WTC11 (cell line): Measurements from ENCODE around the gene GADL1. TPM values are rescaled to one million over a fixed set of nuclear protein-coding genes. Genes with fewer than 3 reads are reported as not detected.

Experiments
- ATAC-seq: fragments of 200-7000 bp; cut with Tn5 transposase; 2 replicates; pipeline ENCODE4 v1.10.0; 2021; ENCODE audit warnings: mild to moderate bottlenecking, moderate library complexity
- CTCF ChIA-PET: fragments of 300-600 bp; sonication (Branson Sonifier 250); formaldehyde crosslinking; loops from one replicate; lab custom pipeline; 2021; ENCODE audit warnings: antibody characterized with exemption; lab: Charles Lee
- POLR2A ChIA-PET: fragments of 350-600 bp; sonication (Branson Sonifier 250); formaldehyde crosslinking; loops from one replicate; lab custom pipeline; 2021; ENCODE audit warnings: antibody characterized with exemption; lab: Charles Lee
- DNase-seq: peaks from one replicate; pipeline ENCODE4 v3.0.0; 2021; ENCODE audit warnings: low spot score
- H3K27ac Mint-ChIP-seq: 2 replicates; pipeline ENCODE4 v1.8.0; 2021; ENCODE audit warnings: mixed read lengths
- H3K27me3 Mint-ChIP-seq: 2 replicates; pipeline ENCODE4 v1.8.0; 2021; ENCODE audit warnings: low read depth, mild to moderate bottlenecking, moderate library complexity, mixed read lengths
- H3K36me3 Mint-ChIP-seq: 2 replicates; pipeline ENCODE4 v1.8.0; 2021; ENCODE audit warnings: mixed read lengths
- H3K4me1 Mint-ChIP-seq: 2 replicates; pipeline ENCODE4 v1.8.0; 2022; ENCODE audit warnings: mixed read lengths
- H3K4me3 Mint-ChIP-seq: 2 replicates; pipeline ENCODE4 v1.8.0; 2021; ENCODE audit warnings: mild to moderate bottlenecking, moderate library complexity, mixed read lengths
- H3K9me3 Mint-ChIP-seq: 2 replicates; pipeline ENCODE4 v1.8.0; 2021; ENCODE audit warnings: mixed read lengths
- AFF4 ChIP-seq: sonication (generic); formaldehyde crosslinking; IDR thresholded peaks from 2 replicates; pipeline ENCODE4 v1.8.1; 2023; ENCODE audit warnings: mild to moderate bottlenecking, missing genetic modification reagents, borderline replicate concordance
- ATF1 ChIP-seq: sonication (generic); formaldehyde crosslinking; IDR thresholded peaks from 2 replicates; pipeline ENCODE4 v1.8.1; 2023; ENCODE audit warnings: mild to moderate bottlenecking, moderate library complexity, missing genetic modification reagents
- ATF6 ChIP-seq: sonication (generic); formaldehyde crosslinking; IDR thresholded peaks from 2 replicates; pipeline ENCODE4 v1.8.1; 2023; ENCODE audit warnings: mild to moderate bottlenecking, missing genetic modification reagents
- CBFB ChIP-seq: sonication (generic); formaldehyde crosslinking; IDR thresholded peaks from 2 replicates; pipeline ENCODE4 v1.8.1; 2022; ENCODE audit warnings: mild to moderate bottlenecking, low read depth, missing genetic modification reagents
- CDX4 ChIP-seq: fragments of 250-450 bp; sonication (Bioruptor Pico); IDR thresholded peaks from 2 replicates; pipeline ENCODE4 v1.9.0; 2021; ENCODE audit warnings: moderate library complexity, mild to moderate bottlenecking, inconsistent platforms, borderline replicate concordance
- CTCF ChIP-seq: fragments of 200-600 bp; IDR thresholded peaks from 2 replicates; pipeline ENCODE4 v1.8.0; 2022; ENCODE audit warnings: antibody characterized with exemption
- E2F5 ChIP-seq: sonication (generic); formaldehyde crosslinking; IDR thresholded peaks from 2 replicates; pipeline ENCODE4 v1.8.1; 2022; ENCODE audit warnings: mild to moderate bottlenecking, moderate library complexity, missing genetic modification reagents
- ELF4 ChIP-seq: sonication (generic); formaldehyde crosslinking; IDR thresholded peaks from 2 replicates; pipeline ENCODE4 v1.8.1; 2022; ENCODE audit warnings: low read depth, mild to moderate bottlenecking, moderate library complexity, missing genetic modification reagents
- ERG ChIP-seq: fragments of 250-450 bp; sonication (Bioruptor Pico); IDR thresholded peaks from 2 replicates; pipeline ENCODE4 v1.8.0; 2021; ENCODE audit warnings: mild to moderate bottlenecking
- IRF2 ChIP-seq: sonication (generic); formaldehyde crosslinking; IDR thresholded peaks from 2 replicates; pipeline ENCODE4 v1.8.0; 2022; ENCODE audit warnings: low read depth, missing genetic modification reagents, borderline replicate concordance
- JAZF1 ChIP-seq: fragments of 250-450 bp; sonication (Bioruptor Pico); IDR thresholded peaks from 2 replicates; pipeline ENCODE4 v1.9.0; 2021; ENCODE audit warnings: moderate library complexity, mild to moderate bottlenecking, inconsistent platforms
- NFATC4 ChIP-seq: fragments of 250-450 bp; sonication (Bioruptor Pico); IDR thresholded peaks from 2 replicates; pipeline ENCODE4 v1.9.0; 2021; ENCODE audit warnings: mild to moderate bottlenecking
- NFE2L1 ChIP-seq: sonication (generic); formaldehyde crosslinking; IDR thresholded peaks from 2 replicates; pipeline ENCODE4 v1.8.1; 2023; ENCODE audit warnings: missing genetic modification reagents
- NR1H2 ChIP-seq: sonication (generic); formaldehyde crosslinking; IDR thresholded peaks from 2 replicates; pipeline ENCODE4 v1.9.0; 2021; ENCODE audit warnings: mild to moderate bottlenecking, moderate library complexity, missing genetic modification reagents
- NR2C2 ChIP-seq: sonication (generic); formaldehyde crosslinking; IDR thresholded peaks from 2 replicates; pipeline ENCODE4 v1.8.0; 2022; ENCODE audit warnings: mild to moderate bottlenecking, missing genetic modification reagents
- PRRX2 ChIP-seq: fragments of 250-450 bp; sonication (Bioruptor Pico); IDR thresholded peaks from 2 replicates; pipeline ENCODE4 v1.8.0; 2021; ENCODE audit warnings: mild to moderate bottlenecking
- RELA ChIP-seq: sonication (generic); formaldehyde crosslinking; IDR thresholded peaks from 2 replicates; pipeline ENCODE4 v1.8.1; 2022; ENCODE audit warnings: missing genetic modification reagents, mild to moderate bottlenecking, borderline replicate concordance
- SMAD4 ChIP-seq: sonication (generic); formaldehyde crosslinking; IDR thresholded peaks from 2 replicates; pipeline ENCODE4 v1.8.0; 2022; ENCODE audit warnings: mild to moderate bottlenecking, missing genetic modification reagents
- TEAD1 ChIP-seq: sonication (generic); formaldehyde crosslinking; IDR thresholded peaks from 2 replicates; pipeline ENCODE4 v1.8.0; 2022; ENCODE audit warnings: mild to moderate bottlenecking, missing genetic modification reagents
- TEAD4 ChIP-seq: sonication (generic); formaldehyde crosslinking; IDR thresholded peaks from 2 replicates; pipeline ENCODE4 v1.8.0; 2022; ENCODE audit warnings: mild to moderate bottlenecking, missing genetic modification reagents
- USF1 ChIP-seq: sonication (generic); formaldehyde crosslinking; IDR thresholded peaks from 2 replicates; pipeline ENCODE4 v1.8.0; 2022; ENCODE audit warnings: mild to moderate bottlenecking, missing genetic modification reagents
- USF2 ChIP-seq: sonication (generic); formaldehyde crosslinking; IDR thresholded peaks from 2 replicates; pipeline ENCODE4 v1.8.1; 2023; ENCODE audit warnings: mild to moderate bottlenecking, missing genetic modification reagents, moderate library complexity
- total RNA-seq: library from RNA; stranded (reverse); gene quantifications from 3 replicates; pipeline ENCODE4 v1.2.3, GENCODE V29; 2021

GADL1 gene
- total RNA-seq, 1 experiment from 2014 or later = 0.15 TPM

GRCh38 chr3:30756218-30756617 is 138.2 kb downstream of the GADL1 start:
- H3K9me3 Mint-ChIP-seq = no peaks in the 10 kb centered on the region
- ChIA-PET CTCF (no interaction called here), POLR2A (no interaction called here)
- H3K27me3 Mint-ChIP-seq = no peaks in the 10 kb centered on the region
- no peak overlapping the region for H3K4me3 Mint-ChIP-seq
- no peak overlapping the region for H3K27ac Mint-ChIP-seq
- H3K4me1 Mint-ChIP-seq = peaks cover 13% of the 10 kb centered on the region
- ATAC-seq = no peak
- no peaks in the 10 kb centered on the region for H3K36me3 Mint-ChIP-seq
- no peak for DNase-seq
- no peak for TF ChIP-seq ATF1
- TF ChIP-seq NR2C2 (CRISPR knock-in tag) = no peak
- no peak for TF ChIP-seq NFE2L1
- no peak for TF ChIP-seq NFATC4 (CRISPR knock-in tag)
- TF ChIP-seq RELA (CRISPR knock-in tag) = no peak
- TF ChIP-seq SMAD4 (CRISPR knock-in tag) = no peak
- no peak for TF ChIP-seq PRRX2
- TF ChIP-seq ELF4 (CRISPR knock-in tag) = no peak
- no peak for TF ChIP-seq ATF6
- no peak for TF ChIP-seq USF2 (CRISPR knock-in tag)
- no peak for TF ChIP-seq IRF2 (CRISPR knock-in tag)
- no peak for TF ChIP-seq CTCF
- TF ChIP-seq NR1H2 = no peak

GRCh38 chr3:30754426-30754825 is 140.0 kb downstream of the GADL1 start:
- CTCF ChIA-PET = interaction anchor here (1.0 to 1.8 kb wide), 2 partner anchors 15 to 555 kb away, joined by 4 read pairs; no protein-coding TSS in a partner anchor
- ATAC-seq (no peak), DNase-seq (no peak)
- TF ChIP-seq AFF4 (CRISPR knock-in tag) = no peak
- no peak for TF ChIP-seq ERG (CRISPR knock-in tag)
- no peak for TF ChIP-seq TEAD1
- no peak for TF ChIP-seq USF1
- no peak for TF ChIP-seq E2F5
- TF ChIP-seq JAZF1 (CRISPR knock-in tag) = no peak
- no peak for TF ChIP-seq ELF4 (CRISPR knock-in tag)
- TF ChIP-seq TEAD4 (CRISPR knock-in tag) = no peak
- no peak for TF ChIP-seq CBFB (CRISPR knock-in tag)
- TF ChIP-seq CDX4 (CRISPR knock-in tag) = no peak

More at GRCh38 chr3:30754426-30754825, 140.0 kb downstream of the GADL1 start:
- H3K9me3 Mint-ChIP-seq = no peaks in the 10 kb centered on the region
- no peak overlapping the region for H3K27ac Mint-ChIP-seq
- H3K36me3 Mint-ChIP-seq = no peaks in the 10 kb centered on the region
- H3K4me1 Mint-ChIP-seq = peaks cover 24% of the 10 kb centered on the region
- no peaks in the 10 kb centered on the region for H3K27me3 Mint-ChIP-seq
- POLR2A ChIA-PET = no interaction called here
- no peak overlapping the region for H3K4me3 Mint-ChIP-seq
